Subcutaneous adipose tissue (tissue), 4 donors: Measurements from ENCODE around the gene CISH. TPM values are rescaled to one million over a fixed set of nuclear protein-coding genes. Genes with fewer than 3 reads are reported as not detected.

Source experiments
- CTCF ChIP-seq: fragments of 450-650 bp; IDR thresholded peaks from one replicate; pipeline ENCODE4 v1.5.1; 2016; ENCODE audit warnings: low read depth, mild to moderate bottlenecking, control low read depth, antibody characterized with exemption, moderate library complexity
- total RNA-seq, 4 donors: library from RNA; depleted of rRNA; stranded (reverse); fragments of >200 nt; gene quantifications; one replicate each; pipeline ENCODE4 v1.1.0, GENCODE V29; 2016

Gene CISH
- total RNA-seq, 4 donors from 2014 or later, result 3.5 to 25.9 (median 11.0) TPM

- no peak for TF ChIP-seq CTCF
Measured at GRCh38 chr3:50627407-50628051, 16.0 kb upstream of the CISH start.

GRCh38 chr3:50626401-50626800 lies 14.8 kb upstream of the CISH start:
- no peak for TF ChIP-seq CTCF

GRCh38 chr3:50625231-50626182 lies 13.9 kb upstream of the CISH start:
- no peak for TF ChIP-seq CTCF

GRCh38 chr3:50624634-50625033 lies 13.1 kb upstream of the CISH start:
- TF ChIP-seq CTCF, result no peak

GRCh38 chr3:50623840-50624474 lies 12.4 kb upstream of the CISH start:
- TF ChIP-seq CTCF, result no peak

- no peak for TF ChIP-seq CTCF
Measured at GRCh38 chr3:50622881-50623280, 11.3 kb upstream of the CISH start.

GRCh38 chr3:50620820-50621219 lies 9.2 kb upstream of the CISH start:
- TF ChIP-seq CTCF, result no peak
